ENCODE measurements around the gene DNAJC9.

GRCh38 chr10:73253225-73253555, 6.1 kb upstream of the DNAJC9 start:
- TF ChIP-seq CTCF (IDR thresholded peaks at IDR 0.05) (no peak), POLR2A (IDR thresholded peaks at IDR 0.05) (no peak)

Data from ovary (tissue), 3 donors.